Measurements from ENCODE around the gene MRPL28.
"Not testable (repeated sequence)": the region's sequence is repeated elsewhere in the genome, so short reads cannot be mapped to it uniquely, and the experiment has no call there.

MRPL28 gene

GRCh38 chr16:359067-359763, 11.1 kb downstream of the MRPL28 start:
- DNase-seq: no peak

GRCh38 chr16:356741-357140, 13.6 kb downstream of the MRPL28 start:
- DNase-seq: no peak

- peak in 2 of 4 experiments; percentile 33 for DNase-seq
These were observed 15.3 kb downstream of the MRPL28 start for GRCh38 chr16:354971-355461.

DNA sequence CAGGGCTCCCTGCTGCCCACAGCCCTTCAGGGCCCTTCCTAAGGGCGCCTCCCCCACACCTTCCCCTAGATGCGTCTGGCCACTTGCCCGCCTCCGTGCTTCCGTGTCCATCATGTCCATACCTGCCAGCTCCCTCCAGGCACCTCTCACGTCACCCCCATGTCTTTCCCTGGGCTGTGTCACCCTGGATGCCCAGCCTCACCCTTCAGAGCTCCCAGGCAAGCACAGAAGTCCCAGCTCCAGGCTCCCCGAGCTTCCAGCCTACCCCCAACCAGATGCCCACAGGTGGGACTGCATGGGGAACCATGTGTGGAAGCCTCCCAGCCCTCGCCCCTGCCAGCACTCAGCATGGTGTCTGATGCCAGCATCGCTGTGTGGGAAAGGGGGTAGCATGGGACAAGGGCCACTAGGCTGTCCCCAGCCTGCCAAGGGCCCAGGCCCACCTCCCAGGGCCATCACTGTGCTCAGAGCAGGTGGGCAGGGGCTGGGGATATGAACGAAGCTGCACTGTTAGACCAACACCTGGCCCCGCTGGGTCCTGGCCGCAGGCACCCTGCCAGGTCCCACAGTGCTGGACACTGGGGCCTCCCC, 16.0 kb downstream of the MRPL28 start:
- no peak for DNase-seq

- no peak for DNase-seq
These were observed 16.7 kb downstream of the MRPL28 start for GRCh38 chr16:353404-354290.

GRCh38 chr16:352547-353403, 17.6 kb downstream of the MRPL28 start, which contains the start of gene AXIN1:
Gene AXIN1, minus strand, starts transcription at chr16:352723. Its CDS starts 5,698 bp downstream, at chr16:347025.
- DNase-seq: peak; percentile 100

- peak in 2 of 4 experiments; percentile 24 to 42 for DNase-seq
These were observed 18.4 kb downstream of the MRPL28 start for GRCh38 chr16:351804-352520.

DNA sequence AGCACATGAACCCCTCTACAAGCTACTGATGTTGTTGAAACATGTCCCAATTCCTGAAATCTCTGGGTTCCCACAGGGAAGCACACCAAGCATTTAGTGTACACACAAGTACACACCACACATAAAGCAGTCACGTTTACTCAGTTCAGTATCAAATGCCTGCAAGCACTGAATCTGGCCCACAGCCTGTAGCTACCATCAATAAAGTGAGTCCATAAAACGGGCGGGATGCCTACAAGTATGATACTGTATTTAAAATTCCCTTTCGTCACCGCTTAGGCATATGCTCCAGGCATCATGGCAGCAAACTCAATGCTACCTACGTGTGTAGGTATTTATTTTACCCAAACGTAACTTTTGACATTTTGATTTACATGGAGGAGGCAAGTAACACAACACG, 20.1 kb downstream of the MRPL28 start:
- DNase-seq: no peak

DNA sequence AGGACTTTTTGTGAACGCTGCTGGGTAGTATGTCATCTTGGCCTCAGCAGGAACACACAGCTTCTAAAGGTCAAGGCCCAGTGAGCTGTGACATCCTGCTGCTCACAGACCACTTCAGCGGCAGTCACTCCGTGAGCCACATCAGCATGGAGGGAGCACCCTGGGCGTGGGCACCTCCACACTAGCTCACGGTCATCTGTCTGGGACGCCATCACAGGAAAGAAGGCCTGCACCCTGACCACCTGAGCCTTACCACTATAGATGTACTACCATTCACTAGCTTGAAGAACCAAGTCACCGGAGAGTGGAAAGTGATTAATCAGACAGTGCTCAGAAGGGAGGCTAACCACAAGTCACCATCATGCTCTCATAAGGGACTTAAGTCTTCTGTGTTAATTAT, 21.1 kb downstream of the MRPL28 start:
- no peak for DNase-seq

GRCh38 chr16:348495-348894, 21.8 kb downstream of the MRPL28 start:
- DNase-seq: not testable (repeated sequence)

DNA sequence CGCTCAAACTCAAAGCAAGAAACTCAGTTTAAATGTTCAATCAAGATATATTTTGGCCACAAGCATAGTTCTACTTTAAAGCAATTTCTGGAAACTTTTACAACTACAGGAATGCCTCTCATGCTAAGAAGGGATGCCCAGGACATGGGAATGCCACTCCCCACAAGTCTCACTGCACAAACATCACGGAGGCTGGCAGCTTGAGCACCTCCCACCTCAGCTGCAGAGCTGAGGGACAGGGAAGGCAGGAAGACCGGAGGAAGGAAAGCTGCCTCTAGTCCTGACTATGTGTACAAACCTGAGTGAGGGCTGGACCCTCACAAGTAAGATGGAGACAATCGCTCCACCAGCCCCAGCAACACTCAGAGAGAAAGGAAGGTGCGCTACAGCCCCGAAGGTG, 23.1 kb downstream of the MRPL28 start:
- no peak for DNase-seq

GRCh38 chr16:346587-346986, 23.8 kb downstream of the MRPL28 start:
- no peak for DNase-seq

GRCh38 chr16:345772-346171, 24.6 kb downstream of the MRPL28 start:
- no peak for DNase-seq

DNA sequence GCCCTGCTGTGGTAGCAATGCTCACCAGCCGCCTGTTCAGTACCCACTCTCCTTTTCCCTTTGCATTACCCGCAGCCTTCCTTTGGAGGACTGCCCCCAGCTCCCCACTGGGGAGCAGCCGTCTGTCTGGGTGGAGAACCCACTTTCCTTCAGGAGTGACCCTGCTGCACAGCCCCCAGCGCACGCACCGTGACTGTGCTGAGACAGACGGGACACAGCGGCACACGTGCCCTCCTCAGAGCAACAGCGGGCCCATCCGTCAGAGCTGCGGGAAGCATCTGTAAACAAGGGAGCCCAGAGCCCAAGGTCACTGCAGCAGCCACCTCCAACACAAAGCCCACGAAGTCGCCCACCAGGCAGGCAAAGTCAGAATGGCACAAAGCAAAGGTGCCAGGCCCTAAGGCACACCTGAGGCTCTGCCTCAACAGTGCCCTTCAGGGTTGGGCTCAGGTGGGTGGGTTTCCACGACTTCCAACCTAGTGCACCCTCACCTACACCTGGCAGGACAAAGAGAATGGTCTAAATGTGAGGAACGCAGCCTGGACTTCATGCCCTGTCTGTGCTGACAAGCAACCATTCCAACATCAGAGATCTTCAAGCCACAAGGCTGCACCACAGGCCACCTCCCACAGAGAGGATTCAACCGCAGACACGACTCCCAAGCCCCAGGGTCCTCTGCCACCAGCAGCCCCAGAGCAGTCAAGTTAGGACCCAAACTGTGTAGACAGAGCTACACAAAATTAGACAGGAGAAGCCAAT, 27.7 kb downstream of the MRPL28 start:
- no peak for DNase-seq

DNA sequence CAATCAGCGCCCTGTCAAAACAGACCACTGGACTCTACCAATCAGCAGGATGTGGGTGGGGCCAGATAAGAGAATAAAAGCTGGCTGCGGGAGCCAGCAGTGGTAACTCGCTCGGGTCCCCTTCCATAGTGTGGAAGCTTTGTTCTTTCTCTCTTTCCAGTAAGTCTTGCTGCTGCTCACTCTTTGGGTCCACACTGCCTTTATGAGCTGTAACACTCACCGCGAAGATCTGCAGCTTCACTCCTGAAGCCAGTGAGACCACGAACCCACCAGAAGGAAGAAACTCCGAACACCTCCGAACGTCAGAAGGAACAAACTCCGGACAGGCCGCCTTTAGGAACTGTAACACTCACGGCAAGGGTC, 28.4 kb downstream of the MRPL28 start:
- not testable (repeated sequence) for DNase-seq

DNA sequence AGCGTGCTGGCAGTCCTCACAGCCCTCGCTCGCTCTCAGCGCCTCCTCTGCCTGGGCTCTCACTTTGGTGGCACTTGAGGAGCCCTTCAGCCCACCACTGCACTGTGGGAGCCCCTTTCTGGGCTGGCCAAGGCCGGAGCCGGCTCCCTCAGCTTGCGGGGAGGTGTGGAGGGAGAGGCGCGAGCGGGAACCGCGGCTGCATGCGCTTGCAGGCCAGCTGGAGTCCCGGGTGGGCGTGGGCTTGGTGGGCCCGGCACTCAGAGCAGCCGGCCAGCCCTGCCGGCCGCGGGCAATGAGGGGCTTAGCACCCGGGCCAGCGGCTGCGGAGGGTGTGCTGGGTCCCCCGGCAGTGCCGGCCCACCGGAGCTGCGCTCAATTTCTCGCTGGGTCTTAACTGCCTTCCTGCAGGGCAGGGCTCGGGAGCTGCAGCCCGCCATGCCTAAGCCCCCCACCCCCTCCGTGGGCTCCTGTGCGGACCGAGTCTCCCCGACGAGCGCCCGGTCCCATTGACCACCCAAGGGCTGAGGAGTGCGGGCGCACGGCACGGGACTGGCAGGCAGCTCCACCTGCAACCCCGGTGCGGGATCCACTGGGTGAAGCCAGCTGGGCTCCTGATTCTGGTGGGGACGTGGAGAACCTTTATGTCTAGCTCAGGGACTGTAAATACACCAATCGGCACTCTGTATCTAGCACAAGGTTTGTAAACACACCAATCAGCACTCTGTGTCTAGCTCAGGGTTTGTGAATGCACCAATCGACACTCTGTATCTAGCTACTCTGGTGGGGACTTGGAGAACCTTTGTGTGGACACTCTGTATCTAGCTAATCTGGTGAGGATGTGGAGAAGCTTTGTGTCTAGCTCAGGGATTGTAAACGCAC, 29.0 kb downstream of the MRPL28 start:
- not testable (repeated sequence) for DNase-seq

DNA sequence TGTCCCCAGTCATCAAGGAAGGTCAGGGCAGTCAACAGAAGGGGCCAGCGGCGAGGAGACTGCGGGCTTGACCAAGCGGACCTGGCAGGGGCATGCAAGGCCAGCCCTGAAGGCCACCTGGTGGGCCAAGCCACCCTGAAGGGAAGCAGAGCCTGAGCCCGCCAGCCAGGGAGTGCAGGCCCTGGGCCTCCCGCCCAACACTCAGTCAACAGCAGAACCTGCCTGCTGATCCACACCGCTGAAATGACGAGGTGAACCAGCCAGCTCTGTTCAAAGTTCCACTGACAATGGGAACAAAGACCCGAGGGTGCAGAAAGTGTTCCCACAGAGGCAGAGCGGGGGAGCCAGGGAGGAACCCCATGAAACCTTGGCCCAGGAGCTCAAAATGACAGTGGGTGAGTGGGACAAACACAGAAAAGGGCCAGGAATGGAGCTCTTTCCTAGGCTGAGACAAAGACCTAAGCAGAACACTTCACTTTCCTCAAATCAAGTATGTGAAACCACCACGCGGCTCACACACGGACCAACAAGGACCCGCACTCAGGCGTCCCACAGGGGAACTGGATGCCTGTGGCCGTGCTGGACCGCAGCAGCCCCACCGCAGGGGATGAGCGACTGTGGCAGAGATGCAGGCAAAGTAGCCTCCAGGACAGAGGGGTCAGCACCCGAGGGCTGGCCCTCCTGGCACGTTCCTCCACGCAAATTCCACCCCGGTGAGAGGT, 29.8 kb downstream of the MRPL28 start:
- DNase-seq: no peak

DNA sequence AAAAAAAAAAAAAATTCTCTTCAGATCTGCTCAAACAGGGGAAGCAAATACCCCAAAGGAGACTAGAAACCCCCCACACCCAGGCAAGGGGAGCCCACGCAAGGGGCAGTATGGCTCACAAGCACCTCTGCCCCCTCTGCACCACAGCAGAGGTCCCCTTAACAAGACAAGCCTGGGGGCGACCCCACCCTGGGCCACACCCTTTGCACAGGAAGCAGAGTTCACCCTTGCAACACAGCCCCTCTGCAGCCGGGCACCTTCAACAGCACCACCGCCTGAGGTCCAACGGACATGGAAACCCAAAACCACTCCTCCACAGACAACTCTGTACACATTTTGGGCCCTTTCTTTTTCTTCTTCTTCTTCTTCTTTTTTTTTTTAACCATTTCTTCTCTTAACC, 30.7 kb downstream of the MRPL28 start:
- no peak for DNase-seq

DNA sequence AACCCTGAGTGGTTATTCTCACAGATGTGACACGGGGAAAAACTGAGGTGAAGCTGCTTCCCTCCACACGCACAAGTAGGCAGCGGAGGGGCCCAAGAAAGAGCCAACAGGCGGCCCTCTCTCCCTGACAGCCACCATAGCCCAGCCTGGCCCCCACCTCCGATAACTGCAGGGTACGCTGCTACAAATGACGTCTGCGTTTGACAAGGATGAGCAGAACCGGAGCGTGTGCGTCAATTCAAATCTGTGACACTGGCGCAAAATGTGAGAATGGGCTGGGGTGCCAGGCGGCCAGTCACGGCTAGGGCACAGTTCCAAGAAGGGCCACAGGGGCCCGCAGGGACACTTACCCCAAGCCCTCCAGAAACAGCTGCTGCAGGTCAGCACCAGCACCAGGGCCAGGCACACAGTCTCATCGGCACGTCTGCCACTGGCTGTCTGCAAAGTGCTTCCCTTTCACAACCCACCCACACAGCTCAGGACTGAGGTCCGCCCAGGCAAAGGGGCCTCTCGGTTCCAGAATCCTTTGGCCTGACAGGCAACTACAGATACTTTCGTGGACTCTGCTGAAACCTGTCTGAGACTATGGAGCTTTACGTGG, 32.3 kb downstream of the MRPL28 start:
- DNase-seq: no peak

All from activated CD4-positive, CD25-positive, alpha-beta regulatory T cell (primary cell).